ENCODE data around the gene SLC35A1.
"Not testable (repeated sequence)": the region's sequence is repeated elsewhere in the genome, so short reads cannot be mapped to it uniquely, and the experiment has no call there.

The SLC35A1 gene

GRCh38 chr6:87472525-87473418 is at the start of gene SLC35A1:
SLC35A1 (plus strand) TSS chr6:87472974; CDS start chr6:87473004, 30 bp downstream.
- peak; percentile 77 for DNase-seq

GRCh38 chr6:87426789-87427188 is 46.0 kb upstream of the SLC35A1 start:
- DNase-seq = no peak

DNA sequence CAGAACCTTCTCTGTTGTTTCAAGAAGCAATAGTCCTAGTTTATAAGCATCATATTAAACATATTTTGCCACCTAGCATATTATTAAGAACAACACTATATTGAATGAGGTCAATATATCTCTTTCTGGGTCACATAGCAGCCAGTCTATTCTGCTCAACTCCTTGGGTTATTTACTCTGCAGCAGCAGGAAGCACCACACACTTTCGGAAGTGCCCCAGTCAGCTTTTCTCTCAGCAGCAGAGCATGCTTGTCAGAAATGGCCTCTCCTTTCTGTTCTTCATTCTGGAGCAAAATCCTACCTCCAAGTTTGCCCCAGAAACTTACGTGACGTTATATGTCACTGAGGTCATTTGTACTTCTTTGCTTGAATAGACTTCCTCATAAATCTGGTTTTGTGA is 42.3 kb upstream of the SLC35A1 start:
- DNase-seq = no peak

DNA sequence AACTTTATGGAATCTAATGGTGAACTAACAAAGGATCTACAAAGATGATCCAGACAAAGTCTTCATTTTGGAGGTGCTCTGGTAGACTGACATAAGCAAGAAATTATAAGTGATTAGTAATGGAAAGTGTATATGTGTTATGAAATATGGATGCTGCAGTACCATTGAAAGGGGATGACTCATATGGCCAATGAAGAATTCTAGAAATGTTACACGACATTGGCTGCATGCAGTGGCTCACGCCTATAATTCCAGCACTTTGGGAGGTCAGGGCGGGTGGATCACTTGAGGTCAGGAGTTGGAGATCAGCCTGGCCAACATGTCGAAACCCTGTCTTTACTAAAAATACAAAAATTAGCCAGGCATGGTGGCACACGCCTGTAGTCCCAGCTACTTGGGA is 41.5 kb upstream of the SLC35A1 start:
- DNase-seq = no peak

GRCh38 chr6:87436435-87436834 is 36.3 kb upstream of the SLC35A1 start:
- peak; percentile 2 for DNase-seq

- DNase-seq = no peak
Measured at GRCh38 chr6:87441711-87442110, 31.1 kb upstream of the SLC35A1 start.

DNA sequence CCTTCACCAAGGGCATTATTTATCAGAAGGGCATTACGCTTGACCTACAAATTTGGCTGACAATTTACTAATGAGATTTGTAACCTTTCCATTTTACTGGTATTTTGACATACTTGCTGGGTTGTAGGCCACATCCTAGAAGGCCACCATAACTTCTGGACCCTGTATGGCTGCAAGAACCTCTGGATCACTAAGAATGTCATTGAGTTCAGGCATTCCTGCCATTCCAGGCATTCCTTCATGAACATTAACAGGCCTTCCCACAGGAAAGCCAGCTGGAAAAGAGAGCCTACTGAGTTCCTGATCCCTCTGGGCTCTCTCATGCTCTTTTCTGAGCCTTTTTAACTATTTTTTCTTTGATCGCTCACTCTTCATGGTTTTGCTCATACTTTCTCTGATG is 28.4 kb upstream of the SLC35A1 start:
- DNase-seq = no peak

- DNase-seq = no peak
Measured at GRCh38 chr6:87465051-87465450, 7.7 kb upstream of the SLC35A1 start.

DNA sequence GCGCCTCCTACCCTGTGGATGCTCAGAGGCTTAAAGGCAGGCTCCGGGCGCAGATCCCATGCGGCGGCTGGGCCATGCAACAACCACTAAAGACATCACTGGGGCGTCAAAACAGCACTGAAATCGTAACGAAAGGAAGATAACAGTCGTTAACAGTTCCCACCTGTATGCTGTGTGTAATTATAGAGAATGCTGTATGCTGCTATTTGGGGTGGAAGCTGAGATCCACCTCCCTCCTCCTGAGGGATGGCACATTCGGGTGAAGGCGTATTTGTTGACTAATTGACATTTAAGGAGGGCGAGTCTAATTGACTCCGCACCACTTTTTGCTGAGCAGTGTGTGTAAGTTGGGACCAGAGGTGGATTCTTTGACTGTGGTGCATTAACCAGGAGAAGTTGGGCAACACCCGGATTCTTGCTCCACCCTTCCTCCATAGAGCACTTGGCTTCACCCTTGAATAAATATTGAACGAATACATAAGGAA is 687 bp downstream of the SLC35A1 start:
- peak; percentile 40 for DNase-seq

- no peak for DNase-seq
Measured at GRCh38 chr6:87481931-87482330, 9.2 kb downstream of the SLC35A1 start.

GRCh38 chr6:87482366-87482765 is 9.6 kb downstream of the SLC35A1 start:
- no peak for DNase-seq

DNA sequence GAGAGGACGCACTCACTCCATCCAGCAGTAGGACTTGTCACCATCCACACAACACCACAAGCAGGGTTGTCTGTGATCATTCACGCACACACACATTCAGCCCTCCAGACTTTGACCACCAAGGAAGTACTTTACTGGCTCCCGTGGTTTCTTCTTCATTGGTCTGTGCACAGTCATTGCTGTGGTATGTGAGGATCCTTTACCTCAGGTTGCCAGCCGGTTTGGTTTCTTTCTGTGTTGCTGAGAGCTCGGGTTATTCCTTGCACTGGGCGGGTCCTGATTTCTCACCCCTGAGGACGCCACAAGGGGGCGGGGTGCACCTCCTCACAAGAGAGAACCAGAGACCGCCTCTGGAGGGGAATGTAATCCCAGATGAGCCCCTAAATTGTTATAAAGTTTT is 11.2 kb downstream of the SLC35A1 start:
- DNase-seq = no peak

DNA sequence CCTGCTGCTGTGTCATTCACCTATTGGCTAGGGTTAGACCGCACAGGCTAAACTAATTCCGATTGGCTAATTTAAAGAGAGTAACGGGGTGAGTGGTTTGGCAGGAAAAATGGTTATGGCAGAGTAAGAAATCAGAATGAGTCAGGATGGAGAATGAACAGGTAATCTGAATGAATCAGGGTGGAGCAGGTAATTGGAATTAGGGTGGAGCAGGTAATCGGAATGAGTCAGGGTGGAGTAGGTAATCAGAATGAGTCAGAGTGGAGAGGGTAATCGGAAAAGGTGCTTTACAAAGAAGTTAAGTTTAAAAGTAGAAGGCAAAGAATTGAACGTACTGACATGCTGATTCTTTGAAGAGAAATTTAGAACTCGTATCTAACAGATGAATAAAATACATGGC is 11.7 kb downstream of the SLC35A1 start:
- no peak for DNase-seq

- no peak for DNase-seq
Measured at GRCh38 chr6:87487555-87487954, 14.8 kb downstream of the SLC35A1 start.

- DNase-seq = not testable (repeated sequence)
Measured at GRCh38 chr6:87489326-87489725, 16.6 kb downstream of the SLC35A1 start.

- no peak for DNase-seq
Measured at GRCh38 chr6:87494761-87495422, 22.1 kb downstream of the SLC35A1 start.

GRCh38 chr6:87498048-87498447 is 25.3 kb downstream of the SLC35A1 start:
- no peak for DNase-seq

DNA sequence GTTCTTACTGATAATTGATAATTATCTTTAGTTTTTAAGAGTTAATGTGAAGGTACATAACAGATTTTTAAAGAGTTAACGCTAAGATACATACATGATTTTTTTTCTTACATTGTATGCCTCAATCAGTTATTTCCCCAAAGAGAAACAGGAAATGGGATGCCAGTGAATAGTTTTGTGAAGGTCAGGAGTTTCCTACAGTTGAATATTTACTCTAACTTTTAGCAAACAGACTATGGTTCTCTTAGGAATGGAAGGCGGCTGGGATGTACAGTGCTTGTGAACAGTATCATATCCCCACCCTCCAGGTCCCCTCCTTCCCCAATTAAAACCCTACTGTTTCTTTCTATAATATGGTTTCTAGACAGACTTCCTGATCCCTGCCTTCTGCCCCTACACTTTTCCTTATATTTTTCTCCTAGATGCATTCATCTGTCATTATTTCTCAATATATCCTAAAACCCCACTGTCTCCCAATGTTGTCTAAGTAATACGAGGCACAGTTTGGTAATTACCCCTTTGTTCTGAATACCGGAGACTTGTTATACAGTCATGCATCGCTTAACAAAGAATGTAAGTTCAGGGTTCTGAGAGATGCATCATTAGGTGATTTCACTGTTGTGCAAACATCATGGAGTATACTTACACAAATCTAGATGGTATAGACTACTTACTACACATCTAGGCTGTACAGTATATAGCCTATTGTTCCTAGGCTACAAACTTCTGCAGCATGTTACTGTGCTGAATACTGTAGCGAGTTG is 29.2 kb downstream of the SLC35A1 start:
- DNase-seq = no peak

DNA sequence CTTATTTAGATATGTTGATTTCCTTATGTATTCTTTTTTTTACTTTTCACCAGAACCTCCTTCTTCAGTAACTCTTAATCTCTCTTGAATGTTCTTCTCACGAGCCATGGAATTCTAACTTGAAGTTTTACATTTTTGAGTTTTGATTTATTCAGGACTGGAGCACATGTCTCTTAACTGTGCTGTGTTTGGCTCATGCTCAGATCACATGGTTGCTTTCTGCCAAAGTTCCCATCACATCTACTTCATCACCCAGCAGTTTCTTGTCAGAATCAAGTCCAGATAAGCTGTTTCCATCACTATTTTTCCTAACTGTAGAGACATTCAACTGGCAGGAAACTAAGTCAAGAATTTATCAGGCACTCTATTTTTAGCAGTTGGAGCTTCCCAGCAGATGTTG is 31.7 kb downstream of the SLC35A1 start:
- no peak for DNase-seq

GRCh38 chr6:87514831-87515230 is 42.1 kb downstream of the SLC35A1 start:
- DNase-seq = no peak

DNA sequence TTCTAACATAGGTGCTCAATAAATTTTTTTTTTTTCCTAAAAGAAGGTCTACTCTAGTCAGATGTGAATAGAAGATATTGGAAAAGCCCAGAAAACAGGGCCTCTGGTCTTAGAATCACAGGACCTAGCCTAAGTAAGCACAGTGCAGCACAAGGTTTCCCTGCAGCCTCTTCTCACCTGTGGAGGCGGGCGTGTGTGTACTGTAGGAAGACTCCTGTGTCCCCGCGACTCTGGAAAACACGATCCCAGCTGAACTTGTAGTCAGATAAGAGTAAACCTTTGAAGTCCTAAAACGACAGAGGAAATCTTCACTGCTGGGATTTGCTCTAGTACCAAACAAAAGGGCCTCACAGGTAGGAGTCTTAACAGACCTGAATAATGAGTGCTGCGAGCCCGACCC is 45.7 kb downstream of the SLC35A1 start:
- no peak for DNase-seq

- no peak for DNase-seq
Measured at GRCh38 chr6:87522686-87523085, 49.9 kb downstream of the SLC35A1 start.

DNA sequence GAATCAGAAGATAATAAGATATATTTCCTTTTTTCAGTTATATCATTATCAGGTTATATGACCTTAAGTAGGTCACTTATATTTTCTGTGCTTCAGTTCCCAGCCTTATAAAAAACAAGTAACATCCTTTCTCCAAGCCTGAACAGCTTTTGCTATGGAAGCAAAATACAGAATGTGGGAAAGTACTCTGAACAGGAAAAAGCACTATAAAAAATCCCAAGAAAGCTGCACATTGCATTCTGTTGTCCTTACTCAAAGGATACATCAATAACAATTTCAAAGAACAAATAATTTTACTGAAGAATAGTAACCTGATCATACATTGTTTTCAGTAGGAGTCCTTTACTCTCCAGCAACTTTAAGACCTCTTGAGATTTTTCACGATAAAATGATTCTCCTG is 56.4 kb downstream of the SLC35A1 start:
- no peak for DNase-seq
